Activated naive CD8-positive, alpha-beta T cell treated with anti-CD3 and anti-CD28 coated beads for 36 hours (primary cell): ENCODE data around the gene LRRFIP1. TPM values are rescaled to one million over a fixed set of nuclear protein-coding genes. Genes with fewer than 3 reads are reported as not detected.
"Not testable (repeated sequence)": the region's sequence is repeated elsewhere in the genome, so short reads cannot be mapped to it uniquely, and the experiment has no call there.

ENCODE experiments used
- DNase-seq: peaks from one replicate; pipeline ENCODE4 v3.0.0; 2021
- H3K27ac Mint-ChIP-seq: one replicate; pipeline ENCODE4 v1.8.0; 2022; ENCODE audit warnings: mild to moderate bottlenecking, moderate library complexity, mixed read lengths
- H3K27me3 Mint-ChIP-seq: one replicate; pipeline ENCODE4 v1.8.0; 2022; ENCODE audit warnings: mild to moderate bottlenecking, mixed read lengths
- H3K36me3 Mint-ChIP-seq: one replicate; pipeline ENCODE4 v1.8.0; 2021; ENCODE audit warnings: mild to moderate bottlenecking, mixed read lengths
- H3K4me1 Mint-ChIP-seq: one replicate; pipeline ENCODE4 v1.8.0; 2021; ENCODE audit warnings: mixed read lengths
- H3K4me3 Mint-ChIP-seq: one replicate; pipeline ENCODE4 v1.8.0; 2022; ENCODE audit warnings: mild to moderate bottlenecking, moderate library complexity, mixed read lengths
- H3K9me3 Mint-ChIP-seq: one replicate; pipeline ENCODE4 v1.8.0; 2022; ENCODE audit warnings: mixed read lengths
- total RNA-seq, 2 experiments: library from RNA; stranded (reverse); gene quantifications; one replicate each; pipeline ENCODE4 v1.2.3, GENCODE V29; 2021

The LRRFIP1 gene
- total RNA-seq, 2 experiments from 2014 or later, result 162 to 164 TPM

GRCh38 chr2:237744613-237745249 lies 117.3 kb downstream of the LRRFIP1 start:
- DNase-seq, result peak; percentile 71
- Mint-ChIP-seq H3K9me3 (no peaks in the 10 kb centered on the region), H3K4me1 (peaks cover 32% of the 10 kb centered on the region), H3K4me3 (no peak overlapping the region), H3K27ac (peak overlapping the region; percentile 61), H3K27me3 (no peaks in the 10 kb centered on the region), H3K36me3 (peaks cover 9% of the 10 kb centered on the region)

GRCh38 chr2:237745250-237745613 lies 117.8 kb downstream of the LRRFIP1 start:
- Mint-ChIP-seq H3K27ac (peak overlapping the region; percentile 61), H3K36me3 (peaks cover 12% of the 10 kb centered on the region), H3K27me3 (no peaks in the 10 kb centered on the region), H3K9me3 (no peaks in the 10 kb centered on the region), H3K4me1 (peaks cover 32% of the 10 kb centered on the region), H3K4me3 (no peak overlapping the region)
- no peak for DNase-seq

- Mint-ChIP-seq H3K9me3 (no peaks in the 10 kb centered on the region), H3K27me3 (no peaks in the 10 kb centered on the region), H3K4me1 (peaks cover 28% of the 10 kb centered on the region), H3K36me3 (peaks cover 16% of the 10 kb centered on the region), H3K27ac (no peak overlapping the region), H3K4me3 (no peak overlapping the region)
- DNase-seq, result no peak
These were observed 119.1 kb downstream of the LRRFIP1 start for GRCh38 chr2:237746302-237747080.

GRCh38 chr2:237747189-237747588 lies 119.8 kb downstream of the LRRFIP1 start:
- no peak overlapping the region for H3K27ac Mint-ChIP-seq
- no peak overlapping the region for H3K4me3 Mint-ChIP-seq
- no peaks in the 10 kb centered on the region for H3K9me3 Mint-ChIP-seq
- no peaks in the 10 kb centered on the region for H3K27me3 Mint-ChIP-seq
- H3K4me1 Mint-ChIP-seq, result peaks cover 29% of the 10 kb centered on the region
- H3K36me3 Mint-ChIP-seq, result peaks cover 23% of the 10 kb centered on the region
- no peak for DNase-seq

GRCh38 chr2:237749002-237749401 lies 121.6 kb downstream of the LRRFIP1 start:
- Mint-ChIP-seq H3K4me3 (no peak overlapping the region), H3K36me3 (peaks cover 38% of the 10 kb centered on the region), H3K27me3 (no peaks in the 10 kb centered on the region), H3K27ac (no peak overlapping the region), H3K9me3 (no peaks in the 10 kb centered on the region), H3K4me1 (peaks cover 24% of the 10 kb centered on the region)
- DNase-seq, result no peak

- Mint-ChIP-seq H3K9me3 (no peaks in the 10 kb centered on the region), H3K27ac (no peak overlapping the region), H3K36me3 (peaks cover 43% of the 10 kb centered on the region), H3K4me3 (no peak overlapping the region), H3K4me1 (peaks cover 20% of the 10 kb centered on the region), H3K27me3 (no peaks in the 10 kb centered on the region)
- DNase-seq, result no peak
These were observed 122.6 kb downstream of the LRRFIP1 start for GRCh38 chr2:237749961-237750360.

GRCh38 chr2:237750441-237750840 lies 123.1 kb downstream of the LRRFIP1 start:
- peaks cover 43% of the 10 kb centered on the region for H3K36me3 Mint-ChIP-seq

GRCh38 chr2:237752761-237753165 lies 125.4 kb downstream of the LRRFIP1 start:
- Mint-ChIP-seq H3K36me3 (peaks cover 52% of the 10 kb centered on the region), H3K4me3 (peak overlapping the region; percentile 40), H3K27me3 (no peaks in the 10 kb centered on the region), H3K4me1 (peaks cover 18% of the 10 kb centered on the region), H3K27ac (peak overlapping the region; percentile 89), H3K9me3 (no peaks in the 10 kb centered on the region)
- peak; percentile 64 for DNase-seq

More at GRCh38 chr2:237750441-237750840, 123.1 kb downstream of the LRRFIP1 start:
- H3K4me1 Mint-ChIP-seq, result peaks cover 18% of the 10 kb centered on the region
- not testable (repeated sequence) for DNase-seq, H3K27ac Mint-ChIP-seq, H3K4me3 Mint-ChIP-seq, H3K9me3 Mint-ChIP-seq, H3K27me3 Mint-ChIP-seq

- Mint-ChIP-seq H3K4me1 (peaks cover 18% of the 10 kb centered on the region), H3K27me3 (no peaks in the 10 kb centered on the region), H3K9me3 (no peaks in the 10 kb centered on the region), H3K36me3 (peaks cover 48% of the 10 kb centered on the region), H3K27ac (no peak overlapping the region), H3K4me3 (no peak overlapping the region)
- DNase-seq, result no peak
These were observed 126.8 kb downstream of the LRRFIP1 start for GRCh38 chr2:237754182-237754581.

- H3K4me3 Mint-ChIP-seq, result no peak overlapping the region
- H3K36me3 Mint-ChIP-seq, result peaks cover 46% of the 10 kb centered on the region
- H3K27me3 Mint-ChIP-seq, result no peaks in the 10 kb centered on the region
- no peak for DNase-seq
- no peaks in the 10 kb centered on the region for H3K9me3 Mint-ChIP-seq
- peaks cover 18% of the 10 kb centered on the region for H3K4me1 Mint-ChIP-seq
- no peak overlapping the region for H3K27ac Mint-ChIP-seq
These were observed 127.3 kb downstream of the LRRFIP1 start for GRCh38 chr2:237754626-237755248.

- H3K36me3 Mint-ChIP-seq, result peaks cover 41% of the 10 kb centered on the region
These were observed 130.2 kb downstream of the LRRFIP1 start for GRCh38 chr2:237757616-237758015.

GRCh38 chr2:237758185-237758584 lies 130.8 kb downstream of the LRRFIP1 start:
- Mint-ChIP-seq H3K36me3 (peaks cover 41% of the 10 kb centered on the region), H3K4me3 (no peak overlapping the region), H3K9me3 (no peaks in the 10 kb centered on the region), H3K27me3 (no peaks in the 10 kb centered on the region), H3K27ac (no peak overlapping the region), H3K4me1 (peaks cover 2% of the 10 kb centered on the region)
- no peak for DNase-seq

More at GRCh38 chr2:237757616-237758015, 130.2 kb downstream of the LRRFIP1 start:
- H3K4me3 Mint-ChIP-seq, result no peak overlapping the region
- H3K27me3 Mint-ChIP-seq, result no peaks in the 10 kb centered on the region
- DNase-seq, result no peak
- H3K27ac Mint-ChIP-seq, result no peak overlapping the region
- peaks cover 8% of the 10 kb centered on the region for H3K4me1 Mint-ChIP-seq
- no peaks in the 10 kb centered on the region for H3K9me3 Mint-ChIP-seq

GRCh38 chr2:237759176-237759575 lies 131.8 kb downstream of the LRRFIP1 start:
- no peak for DNase-seq
- Mint-ChIP-seq H3K4me1 (no peaks in the 10 kb centered on the region), H3K36me3 (peaks cover 39% of the 10 kb centered on the region), H3K27me3 (no peaks in the 10 kb centered on the region), H3K27ac (no peak overlapping the region), H3K9me3 (no peaks in the 10 kb centered on the region), H3K4me3 (no peak overlapping the region)

- no peaks in the 10 kb centered on the region for H3K9me3 Mint-ChIP-seq
- no peaks in the 10 kb centered on the region for H3K4me1 Mint-ChIP-seq
- no peaks in the 10 kb centered on the region for H3K27me3 Mint-ChIP-seq
- H3K4me3 Mint-ChIP-seq, result no peak overlapping the region
- H3K27ac Mint-ChIP-seq, result no peak overlapping the region
- peaks cover 31% of the 10 kb centered on the region for H3K36me3 Mint-ChIP-seq
- no peak for DNase-seq
These were observed 133.4 kb downstream of the LRRFIP1 start for GRCh38 chr2:237760506-237761502.
